GM21526 (cell line): ENCODE measurements around the gene OLFM1.

Experiments
- ATAC-seq: cut with Tn5 transposase; IDR thresholded peaks from one replicate; pipeline ENCODE4 v1.9.1; 2021; ENCODE audit warnings: moderate library complexity; ENCODE audit not compliant: unreplicated experiment, low FRiP score

The OLFM1 gene

GRCh38 chr9:135127718-135128670, 40.5 kb downstream of the OLFM1 start:
- ATAC-seq: no peak

GRCh38 chr9:135129137-135129695, 41.7 kb downstream of the OLFM1 start:
- ATAC-seq: no peak

GRCh38 chr9:135130207-135130976, 42.9 kb downstream of the OLFM1 start:
- no peak for ATAC-seq

- no peak for ATAC-seq
Observed at GRCh38 chr9:135131488-135131887, 44.0 kb downstream of the OLFM1 start.

GRCh38 chr9:135132008-135132407, 44.5 kb downstream of the OLFM1 start:
- no peak for ATAC-seq

GRCh38 chr9:135134268-135135022, 47.0 kb downstream of the OLFM1 start:
- ATAC-seq: no peak

- no peak for ATAC-seq
Observed at GRCh38 chr9:135135171-135135928, 47.9 kb downstream of the OLFM1 start.

- ATAC-seq: no peak
Observed at GRCh38 chr9:135135929-135136315, 48.5 kb downstream of the OLFM1 start.

- no peak for ATAC-seq
Observed at GRCh38 chr9:135136481-135136880, 49.0 kb downstream of the OLFM1 start.

- ATAC-seq: no peak
Observed at GRCh38 chr9:135136991-135137832, 49.7 kb downstream of the OLFM1 start.

- no peak for ATAC-seq
Observed at GRCh38 chr9:135138078-135138855, 50.8 kb downstream of the OLFM1 start.

GRCh38 chr9:135139366-135139959, 52.0 kb downstream of the OLFM1 start:
- ATAC-seq: no peak

GRCh38 chr9:135141183-135141774, 53.8 kb downstream of the OLFM1 start:
- no peak for ATAC-seq

- no peak for ATAC-seq
Observed at GRCh38 chr9:135144581-135145170, 57.2 kb downstream of the OLFM1 start.

- ATAC-seq: no peak
Observed at GRCh38 chr9:135145312-135145711, 57.8 kb downstream of the OLFM1 start.

GRCh38 chr9:135146241-135146640, 58.8 kb downstream of the OLFM1 start:
- ATAC-seq: no peak
